HL-60 (cell line): Measurements from ENCODE around the gene DKKL1.
A peak's percentile ranks its signal among the peaks of the same experiment; 100 is the strongest.

Experiments used
- DNase-seq, 2 experiments: peaks; one replicate each; pipeline ENCODE4 v3.0.0-alpha.2; 2010 to 2020; ENCODE audit warnings: low read depth in 1 of 2, low spot score in 1 of 2
- H3K27ac ChIP-seq: fragments of 250-450 bp; sonication (Bioruptor Pico); replicated peaks from 2 replicates; pipeline ENCODE4 v1.5.1; 2020; ENCODE audit warnings: mild to moderate bottlenecking, moderate library complexity
- H3K27me3 ChIP-seq: fragments of 250-450 bp; sonication (Bioruptor Pico); 2 replicates; pipeline ENCODE4 v1.5.1; 2021; ENCODE audit warnings: mild to moderate bottlenecking, moderate library complexity; ENCODE audit not compliant: insufficient read depth, poor library complexity, severe bottlenecking
- H3K4me3 ChIP-seq: replicated peaks from 2 replicates; pipeline ENCODE4 v1.5.1; 2011; ENCODE audit warnings: mild to moderate bottlenecking, control low read depth, low read length; ENCODE audit not compliant: insufficient read depth
- GABPA ChIP-seq: IDR thresholded peaks from 2 replicates; pipeline ENCODE4 v1.6.1; 2012; ENCODE audit warnings: low read depth
- POLR2AphosphoS5 ChIP-seq: IDR thresholded peaks from 2 replicates; pipeline ENCODE4 v1.6.1; 2012; ENCODE audit warnings: low read depth
- SPI1 ChIP-seq: IDR thresholded peaks from 2 replicates; pipeline ENCODE4 v1.6.1; 2012; ENCODE audit warnings: low read depth, mild to moderate bottlenecking, borderline replicate concordance
- long read RNA-seq: library from polyadenylated mRNA; unstranded; transcript quantifications from one replicate; pipeline ENCODE4 v2.0.0, GENCODE V29; 2020
- TF ChIP-seq, protein P1 (sequence below): IDR thresholded peaks from 2 replicates; pipeline ENCODE4 v1.6.1; 2012; ENCODE audit warnings: low read depth; ENCODE audit not compliant: insufficient replicate concordance
- TF ChIP-seq, protein P2 (sequence below): IDR thresholded peaks from one replicate; pipeline ENCODE4 v1.5.1; 2011; ENCODE audit warnings: low read length, control low read depth, inconsistent platforms; ENCODE audit not compliant: insufficient read depth

DKKL1 gene
- long read RNA-seq, result 0 reads

DNA sequence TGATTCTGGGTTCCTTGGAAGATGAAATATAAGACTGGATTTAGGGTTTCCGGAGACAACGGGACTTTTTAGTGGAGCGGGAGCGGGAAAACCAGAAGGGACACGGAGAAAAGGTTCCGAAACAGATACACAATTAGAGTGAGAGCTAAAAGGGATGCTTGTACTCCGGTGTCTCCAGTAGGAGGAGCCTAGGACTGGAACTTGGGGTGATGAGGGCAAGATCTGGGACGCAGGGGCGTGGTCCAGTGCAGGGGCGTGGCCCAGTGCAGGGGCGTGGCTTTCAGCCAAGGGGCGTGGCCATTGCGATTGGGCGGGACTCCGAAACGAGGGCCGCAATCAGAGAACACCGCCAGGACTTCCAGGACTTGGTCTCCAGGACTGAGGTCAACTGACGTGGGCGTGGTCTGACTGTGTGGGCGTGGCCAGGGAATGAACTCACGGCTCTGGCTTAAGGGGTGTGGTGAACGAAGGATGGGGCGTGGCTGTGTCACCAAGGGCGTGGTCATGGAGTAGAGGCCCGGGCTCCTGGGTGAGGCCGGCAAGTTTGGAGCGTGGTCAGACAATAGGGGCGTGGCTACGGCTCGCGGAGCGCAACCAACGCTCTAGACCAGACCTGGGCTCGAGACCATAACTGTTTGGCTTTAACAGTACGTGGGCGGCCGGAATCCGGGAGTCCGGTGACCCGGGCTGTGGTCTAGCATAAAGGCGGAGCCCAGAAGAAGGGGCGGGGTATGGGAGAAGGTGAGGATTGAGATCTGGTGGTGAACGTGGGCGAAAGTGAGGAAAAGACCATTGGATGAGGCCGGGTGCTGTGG, at the start of gene DKKL1:
DKKL1 (plus strand) TSS at position 610 of the 815 bp plus-strand sequence; CDS start at position 732, 122 bp downstream.
- DNase-seq, result peak in 1 of 2 experiments; percentile 55
- Histone ChIP-seq H3K27ac (no peak within 1 kb of the TSS), H3K4me3 (no peak within 1 kb of the TSS; the same call in 1 of the 2 replicates), H3K27me3 (peaks cover 26% of the 10 kb centered on the region)
- TF ChIP-seq POLR2AphosphoS5, result no peak
- no peak for TF ChIP-seq GABPA
- TF ChIP-seq, protein P1, sequence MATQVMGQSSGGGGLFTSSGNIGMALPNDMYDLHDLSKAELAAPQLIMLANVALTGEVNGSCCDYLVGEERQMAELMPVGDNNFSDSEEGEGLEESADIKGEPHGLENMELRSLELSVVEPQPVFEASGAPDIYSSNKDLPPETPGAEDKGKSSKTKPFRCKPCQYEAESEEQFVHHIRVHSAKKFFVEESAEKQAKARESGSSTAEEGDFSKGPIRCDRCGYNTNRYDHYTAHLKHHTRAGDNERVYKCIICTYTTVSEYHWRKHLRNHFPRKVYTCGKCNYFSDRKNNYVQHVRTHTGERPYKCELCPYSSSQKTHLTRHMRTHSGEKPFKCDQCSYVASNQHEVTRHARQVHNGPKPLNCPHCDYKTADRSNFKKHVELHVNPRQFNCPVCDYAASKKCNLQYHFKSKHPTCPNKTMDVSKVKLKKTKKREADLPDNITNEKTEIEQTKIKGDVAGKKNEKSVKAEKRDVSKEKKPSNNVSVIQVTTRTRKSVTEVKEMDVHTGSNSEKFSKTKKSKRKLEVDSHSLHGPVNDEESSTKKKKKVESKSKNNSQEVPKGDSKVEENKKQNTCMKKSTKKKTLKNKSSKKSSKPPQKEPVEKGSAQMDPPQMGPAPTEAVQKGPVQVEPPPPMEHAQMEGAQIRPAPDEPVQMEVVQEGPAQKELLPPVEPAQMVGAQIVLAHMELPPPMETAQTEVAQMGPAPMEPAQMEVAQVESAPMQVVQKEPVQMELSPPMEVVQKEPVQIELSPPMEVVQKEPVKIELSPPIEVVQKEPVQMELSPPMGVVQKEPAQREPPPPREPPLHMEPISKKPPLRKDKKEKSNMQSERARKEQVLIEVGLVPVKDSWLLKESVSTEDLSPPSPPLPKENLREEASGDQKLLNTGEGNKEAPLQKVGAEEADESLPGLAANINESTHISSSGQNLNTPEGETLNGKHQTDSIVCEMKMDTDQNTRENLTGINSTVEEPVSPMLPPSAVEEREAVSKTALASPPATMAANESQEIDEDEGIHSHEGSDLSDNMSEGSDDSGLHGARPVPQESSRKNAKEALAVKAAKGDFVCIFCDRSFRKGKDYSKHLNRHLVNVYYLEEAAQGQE, result no peak
- TF ChIP-seq, protein P2, sequence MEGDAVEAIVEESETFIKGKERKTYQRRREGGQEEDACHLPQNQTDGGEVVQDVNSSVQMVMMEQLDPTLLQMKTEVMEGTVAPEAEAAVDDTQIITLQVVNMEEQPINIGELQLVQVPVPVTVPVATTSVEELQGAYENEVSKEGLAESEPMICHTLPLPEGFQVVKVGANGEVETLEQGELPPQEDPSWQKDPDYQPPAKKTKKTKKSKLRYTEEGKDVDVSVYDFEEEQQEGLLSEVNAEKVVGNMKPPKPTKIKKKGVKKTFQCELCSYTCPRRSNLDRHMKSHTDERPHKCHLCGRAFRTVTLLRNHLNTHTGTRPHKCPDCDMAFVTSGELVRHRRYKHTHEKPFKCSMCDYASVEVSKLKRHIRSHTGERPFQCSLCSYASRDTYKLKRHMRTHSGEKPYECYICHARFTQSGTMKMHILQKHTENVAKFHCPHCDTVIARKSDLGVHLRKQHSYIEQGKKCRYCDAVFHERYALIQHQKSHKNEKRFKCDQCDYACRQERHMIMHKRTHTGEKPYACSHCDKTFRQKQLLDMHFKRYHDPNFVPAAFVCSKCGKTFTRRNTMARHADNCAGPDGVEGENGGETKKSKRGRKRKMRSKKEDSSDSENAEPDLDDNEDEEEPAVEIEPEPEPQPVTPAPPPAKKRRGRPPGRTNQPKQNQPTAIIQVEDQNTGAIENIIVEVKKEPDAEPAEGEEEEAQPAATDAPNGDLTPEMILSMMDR, result no peak
- no peak for TF ChIP-seq SPI1

DNA sequence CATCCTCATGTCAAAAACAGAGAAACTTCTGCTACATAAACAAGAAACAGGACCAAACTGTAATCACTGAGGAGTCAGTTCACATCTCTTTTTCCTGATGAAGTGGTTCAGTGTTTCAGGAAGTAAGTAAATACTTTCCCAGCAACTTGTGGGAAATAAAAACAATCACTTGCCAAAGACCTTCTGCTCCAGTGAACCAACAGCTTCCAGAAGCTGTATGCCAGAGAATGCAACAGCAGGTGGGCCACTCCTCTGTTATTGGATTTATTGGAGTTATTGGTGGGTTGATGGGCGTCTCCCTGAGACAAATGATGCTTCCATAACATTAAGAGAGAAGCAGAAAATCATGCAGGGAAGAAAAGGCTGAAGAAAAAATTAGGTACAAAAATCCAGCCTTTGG, 48.6 kb upstream of the DKKL1 start:
- no peak overlapping the region for H3K4me3 ChIP-seq
- DNase-seq, result no peak
- no peak overlapping the region for H3K27ac ChIP-seq
- TF ChIP-seq, protein P1, result no peak
- TF ChIP-seq POLR2AphosphoS5 (no peak), SPI1 (no peak), GABPA (no peak)
- TF ChIP-seq, protein P2, result no peak
- H3K27me3 ChIP-seq, result no peaks in the 10 kb centered on the region

DNA sequence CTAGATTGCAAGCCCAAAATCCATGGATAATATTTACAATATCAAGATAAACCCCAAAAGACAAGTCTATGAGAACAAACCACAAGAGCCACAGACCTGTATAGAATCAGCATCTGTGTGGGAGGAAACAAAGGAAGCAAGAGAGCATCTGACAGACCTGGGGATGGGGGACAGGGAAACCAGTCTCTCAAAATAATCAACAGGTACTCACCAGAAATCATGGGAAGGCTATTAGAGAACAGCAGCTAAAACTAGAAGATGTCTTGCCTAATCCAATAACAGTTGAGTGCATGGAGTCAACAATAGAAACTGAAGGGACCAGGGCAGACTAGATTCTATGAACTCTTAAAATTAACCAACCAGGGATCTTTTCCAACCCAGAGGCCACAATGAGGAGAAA, 47.4 kb upstream of the DKKL1 start:
- Histone ChIP-seq H3K27me3 (no peaks in the 10 kb centered on the region), H3K4me3 (no peak overlapping the region), H3K27ac (no peak overlapping the region)
- no peak for DNase-seq
- TF ChIP-seq GABPA (no peak), SPI1 (no peak), POLR2AphosphoS5 (no peak)
- TF ChIP-seq, protein P2, result no peak
- TF ChIP-seq, protein P1, result no peak
